Testis (tissue), 2 donors: ENCODE results near the gene GPC3.

Experiments used
- CTCF ChIP-seq, 3 experiments: fragments of 450-650 bp in 2 of 3; fragments of 200-600 bp in 1 of 3; sonication (generic) in 1 of 3; IDR thresholded peaks; one replicate each; pipeline ENCODE4 v1.5.1; 2016 to 2019; ENCODE audit warnings: antibody characterized with exemption in 3 of 3, mild to moderate bottlenecking in 2 of 3, moderate library complexity in 1 of 3
- POLR2A ChIP-seq: fragments of 450-650 bp; IDR thresholded peaks from one replicate; pipeline ENCODE4 v1.6.1; 2017; ENCODE audit warnings: antibody characterized with exemption, mild to moderate bottlenecking, moderate library complexity

GRCh38 chrX:133677123-133678063 is 308.0 kb downstream of the GPC3 start:
- TF ChIP-seq CTCF (IDR thresholded peaks at IDR 0.05) (no peak), POLR2A (no peak)
